ENCODE measurements around the gene GNG12. TPM values are rescaled to one million over a fixed set of nuclear protein-coding genes. Genes with fewer than 3 reads are reported as not detected.

GNG12 gene
- total RNA-seq, 2 experiments from 2014 or later, result 0.05 TPM

GRCh38 chr1:67853704-67854103 is 20.4 kb upstream of the GNG12 start:
- ChIA-PET POLR2A (no interaction called here), CTCF (no interaction called here)
- Mint-ChIP-seq H3K27me3 (peaks cover 6% of the 10 kb centered on the region), H3K36me3 (ENCODE audit: low read depth) (no peaks in the 10 kb centered on the region), H3K4me3 (no peak overlapping the region), H3K9me3 (no peaks in the 10 kb centered on the region), H3K4me1 (no peaks in the 10 kb centered on the region), H3K27ac (no peak overlapping the region)
- DNase-seq, result no peak

- no peaks in the 10 kb centered on the region for H3K9me3 Mint-ChIP-seq
- H3K27ac Mint-ChIP-seq, result no peak overlapping the region
- H3K27me3 Mint-ChIP-seq, result peaks cover 5% of the 10 kb centered on the region
- H3K36me3 Mint-ChIP-seq (ENCODE audit: low read depth), result no peaks in the 10 kb centered on the region
- CTCF ChIA-PET, result no interaction called here
- DNase-seq, result no peak
- H3K4me1 Mint-ChIP-seq, result no peaks in the 10 kb centered on the region
- no peak overlapping the region for H3K4me3 Mint-ChIP-seq
- POLR2A ChIA-PET, result no interaction called here
Measured at GRCh38 chr1:67851800-67852199, 18.5 kb upstream of the GNG12 start.

DNA sequence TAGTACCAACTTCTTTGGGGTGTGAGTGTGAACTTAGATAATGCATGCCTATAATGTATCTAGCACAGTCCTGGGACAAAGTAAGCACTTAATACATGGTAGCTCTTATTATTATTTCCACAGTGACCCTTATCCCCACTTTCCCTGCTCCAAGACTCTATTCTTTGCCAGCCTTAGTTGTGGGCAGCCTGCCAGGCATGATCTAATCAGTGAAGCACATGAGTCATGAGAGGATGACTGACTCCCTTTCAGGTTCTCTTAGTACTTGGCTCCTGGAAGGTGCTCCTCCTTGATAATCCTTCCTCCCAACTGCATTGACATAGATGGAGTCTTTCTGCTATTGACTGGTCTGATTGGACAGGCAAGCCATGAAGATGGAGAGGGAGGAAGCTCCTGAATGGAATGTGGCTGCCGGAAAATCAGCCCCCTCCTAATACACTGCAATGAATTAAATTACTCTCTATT is 17.4 kb upstream of the GNG12 start:
- DNase-seq, result no peak
- ChIA-PET CTCF (interaction anchor here (0.9 to 1.7 kb wide), 2 partner anchors 15 to 90 kb away, joined by 3 to 13 read pairs; no protein-coding TSS in a partner anchor), POLR2A (no interaction called here)
- peaks cover 5% of the 10 kb centered on the region for H3K27me3 Mint-ChIP-seq
- H3K36me3 Mint-ChIP-seq (ENCODE audit: low read depth), result no peaks in the 10 kb centered on the region
- H3K4me1 Mint-ChIP-seq, result no peaks in the 10 kb centered on the region
- no peak overlapping the region for H3K4me3 Mint-ChIP-seq
- no peak overlapping the region for H3K27ac Mint-ChIP-seq
- H3K9me3 Mint-ChIP-seq, result no peaks in the 10 kb centered on the region

DNA sequence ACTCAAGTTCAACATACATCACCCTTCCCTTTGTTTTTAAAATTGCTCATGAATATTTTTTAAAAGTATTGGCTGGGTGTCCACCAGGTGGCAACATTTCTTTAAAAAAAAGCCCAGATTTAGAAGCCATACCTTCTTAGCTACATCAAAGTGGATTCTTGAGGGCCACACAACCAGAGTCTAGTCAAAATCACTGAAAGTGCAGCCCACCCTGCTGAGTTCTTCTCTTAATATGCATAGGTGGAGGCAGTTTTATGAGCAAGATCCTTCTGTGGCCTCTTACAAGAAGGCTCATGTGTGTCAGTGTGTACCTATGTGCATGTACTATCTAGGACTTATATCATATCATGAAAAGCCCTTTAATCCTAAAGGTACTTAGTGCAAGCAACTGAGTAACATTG is 16.9 kb upstream of the GNG12 start:
- POLR2A ChIA-PET, result no interaction called here
- H3K27ac Mint-ChIP-seq, result no peak overlapping the region
- no peak for DNase-seq
- H3K4me1 Mint-ChIP-seq, result no peaks in the 10 kb centered on the region
- CTCF ChIA-PET, result interaction anchor here (1.1 to 1.7 kb wide), 2 partner anchors 9 to 14 kb away, joined by 3 to 13 read pairs; no protein-coding TSS in a partner anchor
- no peaks in the 10 kb centered on the region for H3K36me3 Mint-ChIP-seq (ENCODE audit: low read depth)
- no peak overlapping the region for H3K4me3 Mint-ChIP-seq
- H3K9me3 Mint-ChIP-seq, result no peaks in the 10 kb centered on the region
- peaks cover 1% of the 10 kb centered on the region for H3K27me3 Mint-ChIP-seq

GRCh38 chr1:67847466-67847865 is 14.2 kb upstream of the GNG12 start:
- CTCF ChIA-PET, result no interaction called here
- POLR2A ChIA-PET, result no interaction called here
- H3K27me3 Mint-ChIP-seq, result peaks cover 7% of the 10 kb centered on the region

DNA sequence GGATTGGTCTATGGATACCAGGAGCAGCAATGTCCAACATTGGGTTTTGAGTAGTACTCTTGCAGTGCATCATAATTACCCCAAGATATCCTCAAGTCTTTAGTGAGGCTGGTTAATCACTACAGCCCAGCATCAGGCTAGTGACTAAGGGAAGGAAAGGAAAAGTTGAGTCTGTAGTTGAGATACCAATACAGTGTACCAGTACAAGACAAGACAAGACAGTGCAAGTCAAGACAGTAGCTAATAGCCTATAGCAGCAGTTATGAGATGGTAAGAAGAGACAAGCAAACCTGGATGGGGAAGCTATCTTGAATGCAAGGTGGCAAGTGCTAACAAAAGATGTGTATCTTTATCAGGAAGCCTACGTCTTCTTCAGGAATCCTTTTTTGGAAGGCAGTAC is 13.3 kb upstream of the GNG12 start:
- no peaks in the 10 kb centered on the region for H3K4me1 Mint-ChIP-seq
- H3K27me3 Mint-ChIP-seq, result peaks cover 10% of the 10 kb centered on the region
- no peak overlapping the region for H3K4me3 Mint-ChIP-seq
- POLR2A ChIA-PET, result no interaction called here
- no peak for DNase-seq
- no peak overlapping the region for H3K27ac Mint-ChIP-seq
- H3K36me3 Mint-ChIP-seq (ENCODE audit: low read depth), result no peaks in the 10 kb centered on the region
- H3K9me3 Mint-ChIP-seq, result no peaks in the 10 kb centered on the region
- CTCF ChIA-PET, result no interaction called here

More at GRCh38 chr1:67847466-67847865, 14.2 kb upstream of the GNG12 start:
- Mint-ChIP-seq H3K27ac (no peak overlapping the region), H3K4me1 (no peaks in the 10 kb centered on the region), H3K4me3 (no peak overlapping the region), H3K9me3 (no peaks in the 10 kb centered on the region), H3K36me3 (ENCODE audit: low read depth) (no peaks in the 10 kb centered on the region)
- DNase-seq, result no peak

DNA sequence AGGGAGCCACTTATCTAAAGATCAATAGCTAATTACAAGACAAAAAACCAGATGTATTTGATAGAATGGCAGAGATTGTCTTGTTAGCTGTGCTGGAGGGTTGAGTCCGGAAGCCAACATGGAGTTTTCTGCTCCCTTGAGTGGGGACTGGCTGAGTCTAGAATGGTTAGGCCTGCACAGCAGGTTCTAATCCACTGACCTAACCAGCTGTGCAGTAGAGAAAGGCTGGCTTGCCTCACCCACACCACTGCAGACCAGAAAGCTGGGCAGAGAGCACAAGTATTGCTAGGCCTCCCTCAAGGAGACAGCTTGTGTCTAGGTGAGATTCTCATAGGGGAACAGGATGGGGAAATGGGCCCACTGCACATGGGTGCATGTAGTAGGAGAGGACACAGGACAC is 11.7 kb upstream of the GNG12 start:
- Mint-ChIP-seq H3K4me3 (no peak overlapping the region), H3K27ac (no peak overlapping the region), H3K36me3 (ENCODE audit: low read depth) (no peaks in the 10 kb centered on the region), H3K4me1 (no peaks in the 10 kb centered on the region), H3K9me3 (no peaks in the 10 kb centered on the region), H3K27me3 (peaks cover 19% of the 10 kb centered on the region)
- no peak for DNase-seq
- POLR2A ChIA-PET, result no interaction called here
- CTCF ChIA-PET, result no interaction called here

GRCh38 chr1:67843746-67844145 is 10.5 kb upstream of the GNG12 start:
- H3K36me3 Mint-ChIP-seq (ENCODE audit: low read depth), result no peaks in the 10 kb centered on the region
- H3K9me3 Mint-ChIP-seq, result no peaks in the 10 kb centered on the region
- H3K4me1 Mint-ChIP-seq, result no peaks in the 10 kb centered on the region
- POLR2A ChIA-PET, result no interaction called here
- DNase-seq, result no peak
- no peak overlapping the region for H3K27ac Mint-ChIP-seq
- peaks cover 21% of the 10 kb centered on the region for H3K27me3 Mint-ChIP-seq
- CTCF ChIA-PET, result no interaction called here
- no peak overlapping the region for H3K4me3 Mint-ChIP-seq

- CTCF ChIA-PET, result no interaction called here
Measured at GRCh38 chr1:67843331-67843730, 10.1 kb upstream of the GNG12 start.

GRCh38 chr1:67840449-67840848 is 7.2 kb upstream of the GNG12 start:
- Mint-ChIP-seq H3K4me3 (no peak overlapping the region), H3K4me1 (no peaks in the 10 kb centered on the region), H3K36me3 (ENCODE audit: low read depth) (no peaks in the 10 kb centered on the region), H3K27ac (no peak overlapping the region), H3K27me3 (peaks cover 42% of the 10 kb centered on the region), H3K9me3 (no peaks in the 10 kb centered on the region)
- POLR2A ChIA-PET, result no interaction called here
- DNase-seq, result no peak
- CTCF ChIA-PET, result no interaction called here

More at GRCh38 chr1:67843331-67843730, 10.1 kb upstream of the GNG12 start:
- H3K4me1 Mint-ChIP-seq, result no peaks in the 10 kb centered on the region
- POLR2A ChIA-PET, result no interaction called here
- no peaks in the 10 kb centered on the region for H3K36me3 Mint-ChIP-seq (ENCODE audit: low read depth)
- H3K27me3 Mint-ChIP-seq, result peaks cover 24% of the 10 kb centered on the region
- H3K9me3 Mint-ChIP-seq, result no peaks in the 10 kb centered on the region
- no peak for DNase-seq
- H3K27ac Mint-ChIP-seq, result no peak overlapping the region
- H3K4me3 Mint-ChIP-seq, result no peak overlapping the region

DNA sequence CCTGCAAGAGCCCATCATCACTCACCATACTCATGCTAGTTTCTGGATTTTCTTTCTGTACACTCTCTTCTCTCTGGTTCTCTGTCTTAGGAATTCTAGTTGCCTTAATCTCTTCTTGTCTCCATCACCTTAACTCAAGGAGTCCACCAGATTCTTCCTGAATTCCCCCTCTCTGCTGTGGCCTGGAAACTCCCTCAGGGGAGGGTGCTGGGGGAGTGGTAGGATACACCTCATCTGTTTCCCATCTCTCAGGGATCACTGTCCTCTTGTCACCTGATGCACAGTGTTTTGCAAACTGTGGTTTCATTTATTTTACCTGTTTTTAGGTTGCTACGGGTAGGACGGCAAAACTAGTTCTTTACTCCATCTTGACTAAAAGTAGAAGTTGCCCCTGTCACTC is 6.6 kb upstream of the GNG12 start:
- ChIA-PET POLR2A (no interaction called here), CTCF (no interaction called here)
- peaks cover 45% of the 10 kb centered on the region for H3K27me3 Mint-ChIP-seq
- no peaks in the 10 kb centered on the region for H3K9me3 Mint-ChIP-seq
- DNase-seq, result no peak
- H3K36me3 Mint-ChIP-seq (ENCODE audit: low read depth), result no peaks in the 10 kb centered on the region
- no peak overlapping the region for H3K4me3 Mint-ChIP-seq
- H3K4me1 Mint-ChIP-seq, result no peaks in the 10 kb centered on the region
- H3K27ac Mint-ChIP-seq, result no peak overlapping the region

GRCh38 chr1:67838180-67838910 is 5.1 kb upstream of the GNG12 start:
- ChIA-PET POLR2A (no interaction called here), CTCF (interaction anchor here (1.5 kb wide), 1 partner anchor 73 kb away, joined by 4 read pairs; no protein-coding TSS in a partner anchor)
- no peak for DNase-seq
- Mint-ChIP-seq H3K36me3 (ENCODE audit: low read depth) (no peaks in the 10 kb centered on the region), H3K4me3 (no peak overlapping the region), H3K27ac (no peak overlapping the region), H3K27me3 (peaks cover 60% of the 10 kb centered on the region), H3K4me1 (peaks cover 5% of the 10 kb centered on the region), H3K9me3 (no peaks in the 10 kb centered on the region)

DNA sequence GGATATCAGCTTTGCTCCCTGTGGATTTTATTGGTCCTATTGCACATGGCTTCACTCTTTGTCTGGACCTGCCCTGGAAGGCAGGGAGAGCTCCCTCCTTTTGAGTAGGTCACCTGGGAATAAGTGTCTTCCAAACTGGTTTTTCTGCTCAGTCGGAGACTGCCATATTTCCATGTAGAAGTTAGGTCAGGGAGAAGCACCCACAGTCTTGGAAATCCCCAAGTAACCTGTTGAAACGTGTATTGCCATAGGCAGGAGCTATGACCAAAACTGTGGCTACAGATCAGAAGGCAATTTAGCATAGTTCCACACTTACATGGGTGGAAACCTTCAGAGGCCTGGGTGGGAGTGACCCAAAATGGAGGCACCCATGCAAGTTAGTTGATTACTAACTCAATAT is 3.5 kb upstream of the GNG12 start:
- no peak for DNase-seq
- H3K27me3 Mint-ChIP-seq, result peaks cover 62% of the 10 kb centered on the region
- H3K4me1 Mint-ChIP-seq, result peaks cover 14% of the 10 kb centered on the region
- H3K9me3 Mint-ChIP-seq, result no peaks in the 10 kb centered on the region
- H3K36me3 Mint-ChIP-seq (ENCODE audit: low read depth), result no peaks in the 10 kb centered on the region
- ChIA-PET CTCF (interaction anchor here (0.5 to 3.5 kb wide), 2 partner anchors 14 to 903 kb away, joined by 5 to 13 read pairs; no protein-coding TSS in a partner anchor), POLR2A (no interaction called here)
- H3K27ac Mint-ChIP-seq, result no peak overlapping the region
- H3K4me3 Mint-ChIP-seq, result no peak overlapping the region
